Lower leg skin (tissue), 3 donors: ENCODE measurements around the gene SFI1.

Experiments
- CTCF ChIP-seq, 3 donors: fragments of 450-650 bp; IDR thresholded peaks; one replicate each; pipeline ENCODE4 v1.5.1; 2016; ENCODE audit warnings: antibody characterized with exemption in 3 of 3, mild to moderate bottlenecking in 3 of 3, moderate library complexity in 2 of 3
- POLR2A ChIP-seq, 2 donors: fragments of 450-650 bp; IDR thresholded peaks; one replicate each; pipeline ENCODE4 v1.6.1; 2016 to 2017; ENCODE audit warnings: antibody characterized with exemption in 2 of 2, mild to moderate bottlenecking in 1 of 2, moderate library complexity in 1 of 2

DNA sequence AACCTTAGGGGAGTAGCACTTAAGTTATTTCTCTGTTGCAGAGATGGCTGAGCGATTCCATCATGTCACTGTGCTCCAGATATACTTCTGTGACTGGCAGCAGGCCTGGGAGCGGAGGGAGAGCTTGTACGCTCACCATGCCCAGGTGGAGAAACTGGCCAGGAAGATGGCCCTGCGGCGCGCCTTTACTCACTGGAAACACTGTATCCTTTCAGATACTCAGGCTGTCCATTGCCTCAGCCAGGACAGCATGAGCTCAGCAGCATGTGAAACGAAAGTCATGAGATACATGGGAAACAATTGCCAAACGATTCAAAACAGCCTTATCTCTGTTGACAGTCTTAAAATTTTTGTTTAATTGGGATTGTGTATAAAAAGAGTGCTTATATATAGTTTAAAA, 78.9 kb downstream of the SFI1 start:
- TF ChIP-seq CTCF (IDR thresholded peaks at IDR 0.05) (no peak), POLR2A (IDR thresholded peaks at IDR 0.05) (no peak)
